HEK293 (cell line): ENCODE data around the gene ARNT2.

Experiments
- CTCF ChIA-PET: fragments of 350-600 bp; formaldehyde crosslinking; extraction: SDS; loops from one replicate; lab custom pipeline; 2021; ENCODE audit warnings: antibody characterized with exemption; lab: Yijun Ruan, JAX
- POLR2A ChIA-PET: fragments of 300-600 bp; formaldehyde crosslinking; extraction: SDS; loops from one replicate; lab custom pipeline; 2020; ENCODE audit warnings: antibody characterized with exemption, inconsistent platforms; lab: Yijun Ruan, JAX
- H3K27ac ChIP-seq: fragments of 200-500 bp; sonication (Bioruptor generic); 2 replicates; pipeline ENCODE4 v1.5.1; 2014; ENCODE audit warnings: low read depth, low read length, control low read depth, inconsistent platforms; ENCODE audit errors: extremely low read depth
- H3K36me3 ChIP-seq, 2 experiments: fragments of 200-500 bp in 1 of 2; sonication (Bioruptor generic) in 1 of 2; 1 replicate in 1 of 2; 2 replicates in 1 of 2; pipeline ENCODE4 v1.5.1; 2014 to 2017; ENCODE audit warnings: inconsistent platforms in 2 of 2, low read length in 2 of 2; ENCODE audit not compliant: control insufficient read depth in 2 of 2, insufficient read depth in 1 of 2
- H3K4me1 ChIP-seq: fragments of 200-500 bp; sonication (Bioruptor generic); 2 replicates; pipeline ENCODE4 v1.5.1; 2014; ENCODE audit warnings: mild to moderate bottlenecking, low read length, inconsistent platforms; ENCODE audit not compliant: control insufficient read depth, insufficient read depth
- H3K4me3 ChIP-seq: 2 replicates; pipeline ENCODE4 v1.5.1; 2011; ENCODE audit warnings: low read depth, mild to moderate bottlenecking, control low read depth, low read length, moderate library complexity
- H3K9me3 ChIP-seq: fragments of 200-500 bp; sonication (Bioruptor generic); 2 replicates; pipeline ENCODE4 v1.5.1; 2014; ENCODE audit warnings: low read depth, low read length, inconsistent platforms; ENCODE audit not compliant: control insufficient read depth, insufficient read depth
- FEZF1 ChIP-seq: fragments of 450-650 bp; formaldehyde crosslinking; IDR thresholded peaks from 2 replicates; pipeline ENCODE4 v1.5.1; 2016; ENCODE audit warnings: missing biosample characterization, missing genetic modification characterization
- IKZF3 ChIP-seq: fragments of 450-650 bp; IDR thresholded peaks from 2 replicates; pipeline ENCODE4 v1.5.0; 2018; ENCODE audit warnings: missing biosample characterization, mild to moderate bottlenecking, missing genetic modification characterization, moderate library complexity
- KLF16 ChIP-seq: fragments of 450-650 bp; formaldehyde crosslinking; IDR thresholded peaks from 2 replicates; pipeline ENCODE4 v1.5.1; 2017; ENCODE audit warnings: missing biosample characterization, missing genetic modification characterization
- PRDM1 ChIP-seq: fragments of 450-650 bp; formaldehyde crosslinking; IDR thresholded peaks from 2 replicates; pipeline ENCODE4; 2016; ENCODE audit warnings: missing biosample characterization, missing genetic modification characterization
- PRDM4 ChIP-seq: fragments of 450-650 bp; formaldehyde crosslinking; IDR thresholded peaks from 2 replicates; pipeline ENCODE4 v1.5.1; 2017; ENCODE audit warnings: missing biosample characterization, missing genetic modification characterization
- SP2 ChIP-seq: fragments of 450-650 bp; formaldehyde crosslinking; IDR thresholded peaks from 2 replicates; pipeline ENCODE4 v1.5.1; 2016; ENCODE audit warnings: missing biosample characterization, missing genetic modification characterization
- TRIM28 ChIP-seq: IDR thresholded peaks from 2 replicates; pipeline ENCODE4 v1.6.1; 2011; ENCODE audit warnings: low read length, control low read depth, borderline replicate concordance
- ZBTB44 ChIP-seq: fragments of 450-650 bp; IDR thresholded peaks from 2 replicates; pipeline ENCODE4 v1.5.1; 2018; ENCODE audit warnings: missing biosample characterization, mild to moderate bottlenecking, missing genetic modification characterization
- ZEB2 ChIP-seq: fragments of 450-650 bp; formaldehyde crosslinking; IDR thresholded peaks from 2 replicates; pipeline ENCODE4 v1.5.1; 2016; ENCODE audit warnings: missing biosample characterization, missing genetic modification characterization
- ZFP37 ChIP-seq: fragments of 450-650 bp; formaldehyde crosslinking; IDR thresholded peaks from 2 replicates; pipeline ENCODE4 v1.5.1; 2016; ENCODE audit warnings: missing biosample characterization, missing genetic modification characterization
- ZIC2 ChIP-seq: fragments of 450-650 bp; formaldehyde crosslinking; IDR thresholded peaks from 2 replicates; pipeline ENCODE4 v1.5.1; 2016; ENCODE audit warnings: missing biosample characterization, missing genetic modification characterization
- ZNF350 ChIP-seq: fragments of 450-650 bp; formaldehyde crosslinking; IDR thresholded peaks from 2 replicates; pipeline ENCODE4 v1.5.0; 2017; ENCODE audit warnings: missing biosample characterization, mild to moderate bottlenecking, missing genetic modification characterization
- ZNF48 ChIP-seq: fragments of 450-650 bp; formaldehyde crosslinking; IDR thresholded peaks from 2 replicates; pipeline ENCODE4 v1.5.1; 2016; ENCODE audit warnings: missing biosample characterization, missing genetic modification characterization
- ZNF501 ChIP-seq: fragments of 450-650 bp; formaldehyde crosslinking; IDR thresholded peaks from 2 replicates; pipeline ENCODE4 v1.5.1; 2016; ENCODE audit warnings: missing biosample characterization, missing genetic modification characterization
- ZNF529 ChIP-seq: fragments of 450-650 bp; formaldehyde crosslinking; IDR thresholded peaks from 2 replicates; pipeline ENCODE4 v1.5.1; 2017; ENCODE audit warnings: missing genetic modification characterization, missing biosample characterization; ENCODE audit not compliant: insufficient replicate concordance
- ZNF548 ChIP-seq: fragments of 450-650 bp; formaldehyde crosslinking; IDR thresholded peaks from 2 replicates; pipeline ENCODE4 v1.5.1; 2016; ENCODE audit warnings: missing biosample characterization, missing genetic modification characterization
- ZNF558 ChIP-seq: fragments of 450-650 bp; formaldehyde crosslinking; IDR thresholded peaks from 2 replicates; pipeline ENCODE4 v1.5.1; 2016; ENCODE audit warnings: missing biosample characterization, missing genetic modification characterization
- ZNF571 ChIP-seq: fragments of 450-650 bp; formaldehyde crosslinking; IDR thresholded peaks from 2 replicates; pipeline ENCODE4 v1.5.0; 2017; ENCODE audit warnings: missing biosample characterization, missing genetic modification characterization
- ZNF621 ChIP-seq: fragments of 450-650 bp; formaldehyde crosslinking; IDR thresholded peaks from 2 replicates; pipeline ENCODE4 v1.5.1; 2017; ENCODE audit warnings: missing biosample characterization, missing genetic modification characterization
- ZNF830 ChIP-seq: fragments of 450-650 bp; IDR thresholded peaks from 2 replicates; pipeline ENCODE4 v1.5.0; 2018; ENCODE audit warnings: missing biosample characterization, missing genetic modification characterization, low read depth, mild to moderate bottlenecking, moderate library complexity
- TF ChIP-seq, protein P1 (sequence below): fragments of 450-650 bp; formaldehyde crosslinking; IDR thresholded peaks from 2 replicates; pipeline ENCODE4 v1.5.1; 2016; ENCODE audit warnings: missing biosample characterization, missing genetic modification characterization
- TF ChIP-seq, protein P2 (sequence below): fragments of 450-650 bp; formaldehyde crosslinking; IDR thresholded peaks from 2 replicates; pipeline ENCODE4 v1.5.1; 2016; ENCODE audit warnings: missing biosample characterization, missing genetic modification characterization
- TF ChIP-seq, protein P3 (sequence below): fragments of 450-650 bp; formaldehyde crosslinking; IDR thresholded peaks from 2 replicates; pipeline ENCODE4 v1.5.1; 2016; ENCODE audit warnings: missing biosample characterization, missing genetic modification characterization

Gene ARNT2

DNA sequence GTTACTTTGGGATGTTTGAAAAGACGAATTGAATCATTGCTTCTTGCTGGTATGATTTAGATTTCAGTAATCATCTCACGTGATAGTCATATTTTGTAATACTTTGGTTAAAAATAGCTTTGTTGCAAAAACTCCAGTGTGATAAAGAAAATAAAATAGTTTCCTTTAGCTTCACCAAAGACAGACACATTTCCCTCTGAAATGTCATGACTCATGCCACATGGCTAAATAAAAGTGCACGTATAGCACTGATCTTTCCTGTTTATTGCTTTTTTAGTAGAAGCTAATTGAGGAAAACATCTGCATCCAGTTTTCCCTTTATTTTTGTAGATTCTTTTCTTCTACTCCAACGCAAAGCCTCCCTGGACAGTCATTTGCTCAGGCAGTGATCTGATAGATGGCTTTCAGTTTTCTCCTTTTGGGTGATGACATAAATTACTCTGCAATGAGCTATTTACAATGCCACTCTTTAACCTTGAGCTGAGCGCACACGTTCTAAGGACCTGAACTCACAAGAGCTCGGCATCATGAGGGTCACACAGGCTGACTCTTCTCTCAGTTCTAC, 84.9 kb downstream of the ARNT2 start (continued):
- TF ChIP-seq TRIM28: no peak
- TF ChIP-seq ZIC2 (tag by site-specific recombination): no peak
- no peak for TF ChIP-seq ZFP37 (tag by site-specific recombination)
- no peak for TF ChIP-seq PRDM1 (tag by site-specific recombination)
- TF ChIP-seq ZNF830 (tag by site-specific recombination): no peak
- no peak for TF ChIP-seq ZNF350 (tag by site-specific recombination)
- no peak for TF ChIP-seq ZNF621
- no peak for TF ChIP-seq IKZF3

GRCh38 chr15:80490431-80490990, 86.3 kb downstream of the ARNT2 start:
- no peaks in the 10 kb centered on the region for H3K36me3 ChIP-seq
- no peaks in the 10 kb centered on the region for H3K9me3 ChIP-seq
- ChIA-PET CTCF (no interaction called here), POLR2A (no interaction called here)
- H3K4me1 ChIP-seq: no peaks in the 10 kb centered on the region
- TF ChIP-seq ZNF548 (tag by site-specific recombination) (no peak), ZEB2 (tag by site-specific recombination) (no peak), PRDM4 (tag by site-specific recombination) (no peak), IKZF3 (no peak)
- TF ChIP-seq, protein P1, sequence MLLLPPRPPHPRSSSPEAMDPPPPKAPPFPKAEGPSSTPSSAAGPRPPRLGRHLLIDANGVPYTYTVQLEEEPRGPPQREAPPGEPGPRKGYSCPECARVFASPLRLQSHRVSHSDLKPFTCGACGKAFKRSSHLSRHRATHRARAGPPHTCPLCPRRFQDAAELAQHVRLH (tag by site-specific recombination): no peak
- H3K4me3 ChIP-seq: no peak overlapping the region
- H3K27ac ChIP-seq: no peak overlapping the region

GRCh38 chr15:80491163-80491847, 87.1 kb downstream of the ARNT2 start:
- no peaks in the 10 kb centered on the region for H3K9me3 ChIP-seq
- TF ChIP-seq FEZF1 (tag by site-specific recombination) (no peak), KLF16 (tag by site-specific recombination) (no peak), ZBTB44 (no peak), ZNF571 (tag by site-specific recombination) (no peak), ZNF558 (tag by site-specific recombination) (no peak), ZNF501 (no peak), SP2 (no peak), ZNF529 (tag by site-specific recombination) (no peak), ZNF48 (no peak)
- TF ChIP-seq, protein P2, sequence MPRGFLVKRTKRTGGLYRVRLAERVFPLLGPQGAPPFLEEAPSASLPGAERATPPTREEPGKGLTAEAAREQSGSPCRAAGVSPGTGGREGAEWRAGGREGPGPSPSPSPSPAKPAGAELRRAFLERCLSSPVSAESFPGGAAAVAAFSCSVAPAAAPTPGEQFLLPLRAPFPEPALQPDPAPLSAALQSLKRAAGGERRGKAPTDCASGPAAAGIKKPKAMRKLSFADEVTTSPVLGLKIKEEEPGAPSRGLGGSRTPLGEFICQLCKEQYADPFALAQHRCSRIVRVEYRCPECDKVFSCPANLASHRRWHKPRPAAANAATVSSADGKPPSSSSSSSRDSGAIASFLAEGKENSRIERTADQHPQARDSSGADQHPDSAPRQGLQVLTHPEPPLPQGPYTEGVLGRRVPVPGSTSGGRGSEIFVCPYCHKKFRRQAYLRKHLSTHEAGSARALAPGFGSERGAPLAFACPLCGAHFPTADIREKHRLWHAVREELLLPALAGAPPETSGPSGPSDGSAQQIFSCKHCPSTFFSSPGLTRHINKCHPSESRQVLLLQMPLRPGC (tag by site-specific recombination): no peak
- TF ChIP-seq, protein P3, sequence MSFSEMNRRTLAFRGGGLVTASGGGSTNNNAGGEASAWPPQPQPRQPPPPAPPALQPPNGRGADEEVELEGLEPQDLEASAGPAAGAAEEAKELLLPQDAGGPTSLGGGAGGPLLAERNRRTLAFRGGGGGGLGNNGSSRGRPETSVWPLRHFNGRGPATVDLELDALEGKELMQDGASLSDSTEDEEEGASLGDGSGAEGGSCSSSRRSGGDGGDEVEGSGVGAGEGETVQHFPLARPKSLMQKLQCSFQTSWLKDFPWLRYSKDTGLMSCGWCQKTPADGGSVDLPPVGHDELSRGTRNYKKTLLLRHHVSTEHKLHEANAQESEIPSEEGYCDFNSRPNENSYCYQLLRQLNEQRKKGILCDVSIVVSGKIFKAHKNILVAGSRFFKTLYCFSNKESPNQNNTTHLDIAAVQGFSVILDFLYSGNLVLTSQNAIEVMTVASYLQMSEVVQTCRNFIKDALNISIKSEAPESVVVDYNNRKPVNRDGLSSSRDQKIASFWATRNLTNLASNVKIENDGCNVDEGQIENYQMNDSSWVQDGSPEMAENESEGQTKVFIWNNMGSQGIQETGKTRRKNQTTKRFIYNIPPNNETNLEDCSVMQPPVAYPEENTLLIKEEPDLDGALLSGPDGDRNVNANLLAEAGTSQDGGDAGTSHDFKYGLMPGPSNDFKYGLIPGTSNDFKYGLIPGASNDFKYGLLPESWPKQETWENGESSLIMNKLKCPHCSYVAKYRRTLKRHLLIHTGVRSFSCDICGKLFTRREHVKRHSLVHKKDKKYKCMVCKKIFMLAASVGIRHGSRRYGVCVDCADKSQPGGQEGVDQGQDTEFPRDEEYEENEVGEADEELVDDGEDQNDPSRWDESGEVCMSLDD (tag by site-specific recombination): no peak
- POLR2A ChIA-PET: no interaction called here
- H3K36me3 ChIP-seq: no peaks in the 10 kb centered on the region
- H3K27ac ChIP-seq: no peak overlapping the region
- no peaks in the 10 kb centered on the region for H3K4me1 ChIP-seq
- no peak overlapping the region for H3K4me3 ChIP-seq
- CTCF ChIA-PET: no interaction called here
